Urinary bladder (tissue), 2 donors: ENCODE data around the gene SEPTIN2. TPM values are rescaled to one million over a fixed set of nuclear protein-coding genes. Genes with fewer than 3 reads are reported as not detected.

Source experiments
- polyA plus RNA-seq: library from polyadenylated mRNA; stranded (reverse); fragments of 200-250 nt; gene quantifications from one replicate; pipeline ENCODE4 v1.2.3, GENCODE V29; 2013
- total RNA-seq: library from RNA; depleted of rRNA; stranded (reverse); fragments of >200 nt; gene quantifications from one replicate; pipeline ENCODE4 v1.2.3, GENCODE V29; 2014
- donor health status: healthy.

SEPTIN2 gene
- total and polyA plus RNA-seq, 2 donors, result 236 to 677 TPM

Other genes with a start within 250 kb of the SEPTIN2 start
- 41.3 TPM for gene MTERF4, start 213.6 kb upstream of the SEPTIN2 start, total RNA-seq
- 35.7 TPM for gene MTERF4, start 213.6 kb upstream of the SEPTIN2 start, polyA plus RNA-seq
- gene PASK, start 166.5 kb upstream of the SEPTIN2 start, total RNA-seq, result 4.8 TPM
- gene PASK, start 166.5 kb upstream of the SEPTIN2 start, polyA plus RNA-seq, result 3.6 TPM
- 20.7 TPM for gene PPP1R7, start 165.5 kb upstream of the SEPTIN2 start, total RNA-seq
- gene PPP1R7, start 165.5 kb upstream of the SEPTIN2 start, polyA plus RNA-seq, result 83.2 TPM
- 0.58 TPM for gene ANO7, start 127.2 kb upstream of the SEPTIN2 start, total RNA-seq
- 1.2 TPM for gene ANO7, start 127.2 kb upstream of the SEPTIN2 start, polyA plus RNA-seq
- 588 TPM for gene HDLBP, start 253 bp upstream of the SEPTIN2 start, total RNA-seq
- gene HDLBP, start 253 bp upstream of the SEPTIN2 start, polyA plus RNA-seq, result 199 TPM
- 51.7 TPM for gene FARP2, start 40.4 kb downstream of the SEPTIN2 start, total RNA-seq
- gene FARP2, start 40.4 kb downstream of the SEPTIN2 start, polyA plus RNA-seq, result 16.2 TPM
- 102 TPM for gene STK25, start 192.7 kb downstream of the SEPTIN2 start, total RNA-seq
- 166 TPM for gene STK25, start 192.7 kb downstream of the SEPTIN2 start, polyA plus RNA-seq
- 16.7 TPM for gene BOK, start 242.8 kb downstream of the SEPTIN2 start, total RNA-seq
- 95.8 TPM for gene BOK, start 242.8 kb downstream of the SEPTIN2 start, polyA plus RNA-seq